ENCODE measurements around the gene PROX1.

Gene PROX1

GRCh38 chr1:214039394-214040018, 51.7 kb downstream of the PROX1 start:
- Mint-ChIP-seq H3K9me3 (no peaks in the 10 kb centered on the region), H3K4me3 (no peak overlapping the region), H3K4me1 (ENCODE audit: low read depth) (no peaks in the 10 kb centered on the region), H3K27me3 (ENCODE audit: low read depth) (peaks cover 3% of the 10 kb centered on the region), H3K36me3 (ENCODE audit: low read depth) (no peaks in the 10 kb centered on the region), H3K27ac (no peak overlapping the region)

- Mint-ChIP-seq H3K36me3 (ENCODE audit: low read depth) (no peaks in the 10 kb centered on the region), H3K27me3 (ENCODE audit: low read depth) (peaks cover 3% of the 10 kb centered on the region), H3K27ac (no peak overlapping the region), H3K4me3 (no peak overlapping the region), H3K9me3 (no peaks in the 10 kb centered on the region), H3K4me1 (ENCODE audit: low read depth) (no peaks in the 10 kb centered on the region)
These were observed 55.4 kb downstream of the PROX1 start for GRCh38 chr1:214043167-214043566.

GRCh38 chr1:214044438-214045214, 56.9 kb downstream of the PROX1 start:
- H3K4me1 Mint-ChIP-seq (ENCODE audit: low read depth): no peaks in the 10 kb centered on the region
- no peak overlapping the region for H3K27ac Mint-ChIP-seq
- H3K27me3 Mint-ChIP-seq (ENCODE audit: low read depth): peaks cover 3% of the 10 kb centered on the region
- no peaks in the 10 kb centered on the region for H3K36me3 Mint-ChIP-seq (ENCODE audit: low read depth)
- H3K9me3 Mint-ChIP-seq: no peaks in the 10 kb centered on the region
- no peak overlapping the region for H3K4me3 Mint-ChIP-seq

- Mint-ChIP-seq H3K27ac (no peak overlapping the region), H3K36me3 (ENCODE audit: low read depth) (no peaks in the 10 kb centered on the region), H3K9me3 (no peaks in the 10 kb centered on the region), H3K27me3 (ENCODE audit: low read depth) (peaks cover 4% of the 10 kb centered on the region), H3K4me1 (ENCODE audit: low read depth) (no peaks in the 10 kb centered on the region), H3K4me3 (no peak overlapping the region)
These were observed 63.0 kb downstream of the PROX1 start for GRCh38 chr1:214050513-214051401.

DNA sequence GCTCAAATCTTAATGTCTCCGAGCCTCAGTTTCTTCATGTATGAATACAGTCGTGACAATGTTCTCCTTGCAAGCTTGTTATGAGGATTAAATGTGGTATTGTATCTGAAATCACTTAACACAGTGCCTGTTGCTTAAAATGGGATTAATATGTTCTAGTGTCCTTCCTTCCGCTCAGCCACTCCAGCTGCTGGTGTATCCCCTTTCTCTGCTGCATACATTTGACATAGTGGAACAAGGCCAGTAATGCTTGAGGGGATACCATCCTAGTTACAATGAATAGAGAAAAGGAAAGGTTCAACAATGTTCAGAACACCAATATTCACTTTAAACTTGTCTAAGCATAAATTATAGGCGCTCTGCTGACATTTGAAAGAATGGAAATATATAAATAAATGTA, 64.0 kb downstream of the PROX1 start:
- Mint-ChIP-seq H3K27me3 (ENCODE audit: low read depth) (peaks cover 4% of the 10 kb centered on the region), H3K27ac (no peak overlapping the region), H3K4me1 (ENCODE audit: low read depth) (no peaks in the 10 kb centered on the region), H3K4me3 (no peak overlapping the region), H3K9me3 (no peaks in the 10 kb centered on the region), H3K36me3 (ENCODE audit: low read depth) (no peaks in the 10 kb centered on the region)

DNA sequence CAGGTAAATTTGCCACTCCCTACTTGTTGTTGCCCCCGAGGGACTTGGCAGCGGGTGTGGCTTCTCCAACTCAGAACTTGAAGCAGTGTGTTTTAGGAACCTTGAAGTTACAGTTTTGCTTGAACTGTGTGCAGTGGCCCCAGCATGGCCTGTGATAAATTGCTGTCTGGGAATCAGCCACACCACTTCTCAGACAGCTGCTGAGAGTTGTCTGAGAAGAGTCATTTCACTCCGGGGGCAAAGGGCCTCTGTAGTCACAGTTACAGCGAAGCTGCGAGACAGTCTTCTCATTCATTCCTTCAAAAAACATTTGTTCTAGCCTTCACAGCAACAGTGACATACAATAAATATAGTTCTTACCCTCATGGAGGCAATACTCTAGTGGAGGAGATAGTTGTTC, 70.3 kb downstream of the PROX1 start:
- Mint-ChIP-seq H3K27ac (no peak overlapping the region), H3K4me1 (ENCODE audit: low read depth) (no peaks in the 10 kb centered on the region), H3K27me3 (ENCODE audit: low read depth) (no peaks in the 10 kb centered on the region), H3K9me3 (no peaks in the 10 kb centered on the region), H3K4me3 (no peak overlapping the region), H3K36me3 (ENCODE audit: low read depth) (no peaks in the 10 kb centered on the region)

DNA sequence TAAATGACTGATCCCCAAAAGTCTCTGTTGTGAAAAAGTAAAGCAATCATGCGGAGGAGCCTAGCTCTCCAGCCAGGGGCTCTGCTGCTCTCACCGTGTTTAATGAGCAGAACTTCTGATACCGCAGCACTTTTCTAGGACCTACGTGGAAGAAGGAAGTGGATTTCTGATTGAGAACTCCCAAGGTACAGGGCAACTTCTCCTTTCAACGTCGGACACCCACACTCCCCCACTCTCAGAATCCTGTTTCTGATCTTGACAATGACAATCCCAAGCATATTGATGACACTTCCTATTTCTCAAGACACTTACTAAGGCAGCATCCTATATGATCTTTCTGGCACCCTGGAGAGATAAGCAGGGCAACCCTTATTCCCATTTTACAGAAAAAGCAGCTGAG, 78.4 kb downstream of the PROX1 start:
- no peaks in the 10 kb centered on the region for H3K36me3 Mint-ChIP-seq (ENCODE audit: low read depth)
- H3K27me3 Mint-ChIP-seq (ENCODE audit: low read depth): no peaks in the 10 kb centered on the region

DNA sequence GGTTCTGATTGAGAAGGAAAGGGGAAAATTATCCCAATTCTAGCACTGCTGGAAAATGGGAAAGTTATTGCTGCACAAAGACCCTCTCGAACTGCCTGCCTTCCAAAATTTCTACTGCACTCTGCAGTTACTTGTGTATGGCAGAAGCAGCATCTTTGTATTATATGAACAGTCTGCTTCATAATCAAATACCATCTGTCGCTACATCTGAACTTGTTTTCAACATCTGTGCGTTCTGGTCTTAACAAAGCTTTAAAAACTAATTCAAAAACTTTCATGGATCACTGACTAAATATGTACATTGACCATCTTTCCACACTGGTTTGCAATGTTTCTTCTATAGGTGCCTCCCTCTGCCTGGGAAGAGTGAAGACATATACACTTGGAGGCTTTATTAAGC, 79.2 kb downstream of the PROX1 start:
- no peak overlapping the region for H3K4me3 Mint-ChIP-seq
- H3K4me1 Mint-ChIP-seq (ENCODE audit: low read depth): no peaks in the 10 kb centered on the region
- H3K36me3 Mint-ChIP-seq (ENCODE audit: low read depth): no peaks in the 10 kb centered on the region
- H3K9me3 Mint-ChIP-seq: no peaks in the 10 kb centered on the region
- no peaks in the 10 kb centered on the region for H3K27me3 Mint-ChIP-seq (ENCODE audit: low read depth)
- no peak overlapping the region for H3K27ac Mint-ChIP-seq

More for the DNA sequence above, 78.4 kb downstream of the PROX1 start:
- Mint-ChIP-seq H3K4me3 (no peak overlapping the region), H3K27ac (no peak overlapping the region), H3K9me3 (no peaks in the 10 kb centered on the region), H3K4me1 (ENCODE audit: low read depth) (no peaks in the 10 kb centered on the region)

- no peak overlapping the region for H3K4me3 Mint-ChIP-seq
- H3K4me1 Mint-ChIP-seq (ENCODE audit: low read depth): no peaks in the 10 kb centered on the region
- H3K27ac Mint-ChIP-seq: no peak overlapping the region
- no peaks in the 10 kb centered on the region for H3K27me3 Mint-ChIP-seq (ENCODE audit: low read depth)
- no peaks in the 10 kb centered on the region for H3K36me3 Mint-ChIP-seq (ENCODE audit: low read depth)
- no peaks in the 10 kb centered on the region for H3K9me3 Mint-ChIP-seq
These were observed 79.6 kb downstream of the PROX1 start for GRCh38 chr1:214067397-214067796.

GRCh38 chr1:214067853-214068703, 80.3 kb downstream of the PROX1 start:
- no peak overlapping the region for H3K27ac Mint-ChIP-seq
- no peak overlapping the region for H3K4me3 Mint-ChIP-seq
- H3K27me3 Mint-ChIP-seq (ENCODE audit: low read depth): no peaks in the 10 kb centered on the region
- H3K36me3 Mint-ChIP-seq (ENCODE audit: low read depth): no peaks in the 10 kb centered on the region
- no peaks in the 10 kb centered on the region for H3K4me1 Mint-ChIP-seq (ENCODE audit: low read depth)
- no peaks in the 10 kb centered on the region for H3K9me3 Mint-ChIP-seq

- Mint-ChIP-seq H3K4me3 (no peak overlapping the region), H3K4me1 (ENCODE audit: low read depth) (no peaks in the 10 kb centered on the region), H3K27me3 (ENCODE audit: low read depth) (no peaks in the 10 kb centered on the region), H3K9me3 (no peaks in the 10 kb centered on the region), H3K27ac (no peak overlapping the region), H3K36me3 (ENCODE audit: low read depth) (no peaks in the 10 kb centered on the region)
These were observed 81.2 kb downstream of the PROX1 start for GRCh38 chr1:214068979-214069378.

DNA sequence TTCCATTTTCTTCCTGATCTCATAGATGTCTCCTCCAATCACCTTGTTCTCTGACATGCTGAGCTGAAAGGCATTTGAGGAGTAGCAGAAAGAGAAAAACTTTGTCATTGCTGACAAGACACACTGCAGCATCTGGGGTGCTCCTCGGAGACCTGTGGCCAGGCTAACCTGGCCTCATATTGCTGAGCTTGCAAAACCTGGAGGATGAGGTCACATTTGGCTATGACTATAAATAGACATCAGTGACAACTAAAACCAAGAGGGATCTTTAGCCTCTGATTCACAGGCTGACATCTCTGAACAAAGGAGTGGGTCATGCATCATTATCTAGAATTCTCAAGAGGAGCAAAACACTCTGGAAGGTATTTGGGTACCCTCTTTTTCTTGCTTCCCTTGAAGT, 83.7 kb downstream of the PROX1 start:
- H3K4me1 Mint-ChIP-seq (ENCODE audit: low read depth): no peaks in the 10 kb centered on the region
- no peak overlapping the region for H3K27ac Mint-ChIP-seq
- H3K9me3 Mint-ChIP-seq: no peaks in the 10 kb centered on the region
- H3K27me3 Mint-ChIP-seq (ENCODE audit: low read depth): no peaks in the 10 kb centered on the region
- no peak overlapping the region for H3K4me3 Mint-ChIP-seq
- H3K36me3 Mint-ChIP-seq (ENCODE audit: low read depth): no peaks in the 10 kb centered on the region

GRCh38 chr1:214072426-214073157, 84.8 kb downstream of the PROX1 start:
- H3K9me3 Mint-ChIP-seq: no peaks in the 10 kb centered on the region
- H3K27me3 Mint-ChIP-seq (ENCODE audit: low read depth): no peaks in the 10 kb centered on the region
- H3K4me1 Mint-ChIP-seq (ENCODE audit: low read depth): no peaks in the 10 kb centered on the region
- no peaks in the 10 kb centered on the region for H3K36me3 Mint-ChIP-seq (ENCODE audit: low read depth)
- no peak overlapping the region for H3K27ac Mint-ChIP-seq
- H3K4me3 Mint-ChIP-seq: no peak overlapping the region
